Measurements from ENCODE around the gene CLPTM1L. TPM values are rescaled to one million over a fixed set of nuclear protein-coding genes. Genes with fewer than 3 reads are reported as not detected.

CLPTM1L gene
- total RNA-seq, 4 donors from 2014 or later, result 96.9 to 139 (median 126) TPM

DNA sequence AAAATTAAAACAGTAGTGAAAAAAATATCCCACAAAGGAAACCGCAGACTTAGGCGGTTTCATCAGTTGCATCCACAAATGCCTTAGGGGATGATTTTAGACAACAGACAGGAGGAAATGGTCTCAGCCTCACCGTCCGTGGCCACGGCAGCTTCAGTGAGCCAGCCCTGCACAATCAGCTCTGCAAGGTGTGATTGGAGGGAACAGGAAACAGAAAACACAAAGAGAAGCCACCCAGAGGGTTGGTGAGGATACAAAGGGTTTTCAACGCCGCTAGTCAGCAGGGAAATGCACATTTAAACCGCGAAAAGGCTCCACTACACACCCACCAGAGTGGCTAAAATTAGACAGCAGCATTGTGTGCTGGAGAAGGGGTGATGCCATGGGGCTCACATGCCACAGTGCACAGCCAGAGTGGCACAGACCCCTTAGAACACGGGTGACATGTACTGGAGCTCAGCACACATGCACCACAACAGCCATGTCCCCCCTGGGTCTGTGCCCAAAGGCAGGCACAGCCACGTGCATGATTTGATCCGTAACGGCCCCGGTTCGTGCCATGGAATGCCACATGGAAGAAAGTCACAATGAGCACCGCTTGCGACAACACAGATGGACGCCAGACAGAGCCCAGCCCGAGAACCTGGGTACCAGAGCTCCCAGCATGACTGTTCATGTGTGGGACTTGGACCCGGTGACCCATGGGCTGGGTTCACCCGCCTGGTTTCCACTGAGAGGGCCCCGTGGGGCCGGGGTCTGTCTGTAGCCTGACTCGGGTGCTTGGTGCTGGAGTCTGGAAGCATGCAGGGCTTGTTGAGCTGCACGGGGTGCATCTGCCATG, 31.7 kb downstream of the CLPTM1L start:
- H3K4me1 ChIP-seq, result peaks cover 0 to 12% (median 11%) of the 10 kb centered on the region in 4 donors
- intact Hi-C loops (cut with DNase I), result no loop called here
- no peak overlapping the region for H3K27ac ChIP-seq (replicated peaks in 1 of 4)
- no peak overlapping the region for H3K4me3 ChIP-seq
- no peak for TF ChIP-seq POLR2AphosphoS5 (IDR thresholded peaks at IDR 0.05)
- TF ChIP-seq, protein P1, sequence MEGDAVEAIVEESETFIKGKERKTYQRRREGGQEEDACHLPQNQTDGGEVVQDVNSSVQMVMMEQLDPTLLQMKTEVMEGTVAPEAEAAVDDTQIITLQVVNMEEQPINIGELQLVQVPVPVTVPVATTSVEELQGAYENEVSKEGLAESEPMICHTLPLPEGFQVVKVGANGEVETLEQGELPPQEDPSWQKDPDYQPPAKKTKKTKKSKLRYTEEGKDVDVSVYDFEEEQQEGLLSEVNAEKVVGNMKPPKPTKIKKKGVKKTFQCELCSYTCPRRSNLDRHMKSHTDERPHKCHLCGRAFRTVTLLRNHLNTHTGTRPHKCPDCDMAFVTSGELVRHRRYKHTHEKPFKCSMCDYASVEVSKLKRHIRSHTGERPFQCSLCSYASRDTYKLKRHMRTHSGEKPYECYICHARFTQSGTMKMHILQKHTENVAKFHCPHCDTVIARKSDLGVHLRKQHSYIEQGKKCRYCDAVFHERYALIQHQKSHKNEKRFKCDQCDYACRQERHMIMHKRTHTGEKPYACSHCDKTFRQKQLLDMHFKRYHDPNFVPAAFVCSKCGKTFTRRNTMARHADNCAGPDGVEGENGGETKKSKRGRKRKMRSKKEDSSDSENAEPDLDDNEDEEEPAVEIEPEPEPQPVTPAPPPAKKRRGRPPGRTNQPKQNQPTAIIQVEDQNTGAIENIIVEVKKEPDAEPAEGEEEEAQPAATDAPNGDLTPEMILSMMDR (IDR thresholded peaks at IDR 0.05), result no peak
- no peak for TF ChIP-seq EP300 (IDR thresholded peaks at IDR 0.05)
- no peak for TF ChIP-seq POLR2A (IDR thresholded peaks at IDR 0.05; ENCODE audit: low read depth)
- 71% methylated on average over 16 of the region's 25 CpGs for WGBS
- H3K9me3 ChIP-seq, result no peaks in the 10 kb centered on the region
- DNase-seq (ENCODE audit: extremely low spot score), result no peak
- peaks cover 0 to 34% (median 0%) of the 10 kb centered on the region in 4 donors for H3K27me3 ChIP-seq
- peaks cover 9 to 15% (median 13%) of the 10 kb centered on the region in 4 donors for H3K36me3 ChIP-seq

DNA sequence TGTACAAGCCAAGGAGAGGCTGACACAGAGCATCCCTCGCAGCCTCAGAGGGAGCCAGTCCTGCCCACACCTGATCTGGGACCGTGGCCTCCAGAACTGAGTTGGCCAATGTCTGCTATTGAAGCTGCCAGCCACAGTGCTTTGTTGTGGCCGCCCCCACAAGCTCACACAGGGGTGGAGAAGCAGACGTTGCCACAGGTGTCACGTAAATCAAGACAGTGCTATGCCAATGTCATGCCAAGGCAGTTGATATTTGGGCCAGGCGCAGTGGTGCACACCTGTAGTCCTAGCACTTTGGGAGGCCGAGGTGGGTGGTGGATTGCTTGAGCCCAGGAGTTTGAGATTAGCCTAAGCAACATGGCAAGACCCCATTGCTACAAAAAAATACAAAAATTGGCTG, 32.7 kb downstream of the CLPTM1L start:
- intact Hi-C loops (cut with DNase I), result no loop called here
- H3K4me1 ChIP-seq, result peaks cover 0 to 12% (median 11%) of the 10 kb centered on the region in 4 donors
- H3K9me3 ChIP-seq, result no peaks in the 10 kb centered on the region
- peaks cover 0 to 34% (median 0%) of the 10 kb centered on the region in 4 donors for H3K27me3 ChIP-seq
- peaks cover 0 to 5% (median 2%) of the 10 kb centered on the region in 4 donors for H3K36me3 ChIP-seq
- no peak for DNase-seq (ENCODE audit: extremely low spot score)
- no peak overlapping the region for H3K4me3 ChIP-seq
- 92% methylated on average over 7 of the region's 7 CpGs for WGBS
- TF ChIP-seq, protein P1 (IDR thresholded peaks at IDR 0.05), result no peak
- TF ChIP-seq POLR2AphosphoS5 (IDR thresholded peaks at IDR 0.05) (no peak), POLR2A (IDR thresholded peaks at IDR 0.05; ENCODE audit: low read depth) (no peak), EP300 (IDR thresholded peaks at IDR 0.05) (no peak)
- H3K27ac ChIP-seq (replicated peaks in 1 of 4), result no peak overlapping the region

DNA sequence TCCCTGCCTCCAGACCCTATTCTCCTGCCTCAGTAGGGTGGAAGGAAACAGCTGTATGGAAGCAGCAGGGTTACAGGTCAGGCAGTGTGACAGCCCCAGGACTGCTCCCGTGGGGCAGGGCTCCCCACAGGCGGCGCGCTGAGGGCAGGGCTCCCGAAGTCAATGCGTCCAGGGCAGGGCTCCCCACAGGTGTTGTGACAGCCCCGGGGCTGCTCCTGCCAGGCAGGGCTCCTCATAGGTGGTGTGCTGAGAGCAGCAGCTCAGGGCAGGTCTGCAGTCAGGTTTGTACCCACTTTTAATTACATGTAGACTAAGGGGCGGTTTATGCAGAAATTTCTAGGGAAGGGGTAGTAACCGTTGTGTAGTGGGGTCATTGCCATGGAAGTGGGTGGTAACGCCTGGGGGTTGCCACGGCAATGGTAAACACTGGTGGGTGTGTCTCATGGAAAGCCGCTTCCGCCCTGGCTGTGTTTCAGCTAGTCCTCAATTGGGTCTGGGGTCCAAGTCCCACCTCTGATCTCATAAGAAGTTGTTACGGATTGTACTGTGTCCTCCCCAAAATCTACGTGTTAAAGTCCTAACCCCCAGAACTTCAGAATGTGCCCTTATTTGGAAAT, 33.4 kb downstream of the CLPTM1L start:
- 82% methylated on average over 9 of the region's 15 CpGs for WGBS
- Histone ChIP-seq H3K4me3 (no peak overlapping the region), H3K9me3 (no peaks in the 10 kb centered on the region), H3K4me1 (peaks cover 0 to 12% (median 11%) of the 10 kb centered on the region in 4 donors), H3K27me3 (peaks cover 0 to 34% (median 0%) of the 10 kb centered on the region in 4 donors), H3K27ac (replicated peaks in 1 of 4) (no peak overlapping the region), H3K36me3 (no peaks in the 10 kb centered on the region)
- DNase-seq (ENCODE audit: extremely low spot score), result no peak
- intact Hi-C loops (cut with DNase I), result no loop called here
- TF ChIP-seq, protein P1 (IDR thresholded peaks at IDR 0.05), result no peak
- TF ChIP-seq EP300 (IDR thresholded peaks at IDR 0.05) (no peak), POLR2AphosphoS5 (IDR thresholded peaks at IDR 0.05) (no peak), POLR2A (IDR thresholded peaks at IDR 0.05; ENCODE audit: low read depth) (no peak)

DNA sequence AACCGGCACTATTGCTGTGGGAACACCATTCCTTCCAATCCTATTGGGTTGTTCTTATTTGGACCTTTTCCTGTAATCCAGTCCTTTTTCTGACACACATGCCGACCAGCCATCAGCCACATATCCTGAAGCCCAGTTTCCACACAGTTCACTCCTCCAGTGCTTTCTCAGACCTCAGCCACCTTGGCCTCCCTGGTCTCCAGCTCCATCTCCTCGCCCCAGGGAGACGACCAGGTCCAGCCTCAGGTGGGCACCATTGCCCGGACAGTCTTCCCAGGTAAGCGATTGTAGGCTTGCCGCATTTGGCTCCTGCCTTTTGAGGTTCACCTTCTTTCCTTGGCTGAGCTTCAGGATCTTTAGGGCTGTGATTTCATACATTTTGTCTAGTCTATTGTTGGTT, 34.8 kb downstream of the CLPTM1L start:
- H3K9me3 ChIP-seq, result no peaks in the 10 kb centered on the region
- no peak for DNase-seq (ENCODE audit: extremely low spot score)
- peaks cover 0 to 34% (median 0%) of the 10 kb centered on the region in 4 donors for H3K27me3 ChIP-seq
- TF ChIP-seq POLR2A (IDR thresholded peaks at IDR 0.05; ENCODE audit: low read depth) (no peak), EP300 (IDR thresholded peaks at IDR 0.05) (no peak), POLR2AphosphoS5 (IDR thresholded peaks at IDR 0.05) (no peak)
- TF ChIP-seq, protein P1 (IDR thresholded peaks at IDR 0.05), result no peak
- H3K4me1 ChIP-seq, result no peaks in the 10 kb centered on the region
- no peak overlapping the region for H3K27ac ChIP-seq (replicated peaks in 1 of 4)
- intact Hi-C loops (cut with DNase I), result no loop called here
- 91% methylated on average over 7 of the region's 7 CpGs for WGBS
- no peak overlapping the region for H3K4me3 ChIP-seq
- H3K36me3 ChIP-seq, result no peaks in the 10 kb centered on the region
